GM12864 (cell line): Measurements from ENCODE around the gene TEX101.

Experiments
- DNase-seq: peaks from one replicate; pipeline ENCODE4 v3.0.0-alpha.2; 2011; ENCODE audit warnings: low read depth
- H3K4me3 ChIP-seq: 2 replicates; pipeline ENCODE4 v1.5.1; 2011; ENCODE audit warnings: mild to moderate bottlenecking, low read depth, low read length, control low read depth
- TF ChIP-seq, protein P1 (sequence below): IDR thresholded peaks from 2 replicates; pipeline ENCODE4 v1.5.1; 2011; ENCODE audit warnings: low read depth, mild to moderate bottlenecking, moderate library complexity, low read length, control low read depth, inconsistent platforms; ENCODE audit errors: missing control alignments

TEX101 gene

DNA sequence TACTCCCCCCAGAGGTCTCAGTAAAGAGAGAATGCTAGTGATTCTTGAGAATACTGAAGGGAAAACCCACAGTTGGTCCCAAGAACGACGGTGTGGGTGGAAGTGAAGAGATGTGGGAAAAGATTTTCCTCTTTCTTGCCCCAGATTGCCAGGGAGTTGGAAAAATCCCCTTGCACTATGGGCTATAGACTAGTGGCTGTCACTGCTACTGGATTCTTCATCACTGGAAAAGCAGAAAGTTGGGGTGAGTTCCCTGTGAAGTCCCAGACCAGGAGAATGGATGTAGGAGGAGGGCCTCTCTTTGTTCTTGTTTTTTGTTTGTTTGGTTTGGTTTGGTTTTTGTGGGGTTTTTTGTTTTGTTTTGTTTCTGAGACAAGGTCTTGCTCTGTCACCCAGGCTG lies 39.3 kb downstream of the TEX101 start:
- no peak overlapping the region for H3K4me3 ChIP-seq
- DNase-seq = no peak
- TF ChIP-seq, protein P1, sequence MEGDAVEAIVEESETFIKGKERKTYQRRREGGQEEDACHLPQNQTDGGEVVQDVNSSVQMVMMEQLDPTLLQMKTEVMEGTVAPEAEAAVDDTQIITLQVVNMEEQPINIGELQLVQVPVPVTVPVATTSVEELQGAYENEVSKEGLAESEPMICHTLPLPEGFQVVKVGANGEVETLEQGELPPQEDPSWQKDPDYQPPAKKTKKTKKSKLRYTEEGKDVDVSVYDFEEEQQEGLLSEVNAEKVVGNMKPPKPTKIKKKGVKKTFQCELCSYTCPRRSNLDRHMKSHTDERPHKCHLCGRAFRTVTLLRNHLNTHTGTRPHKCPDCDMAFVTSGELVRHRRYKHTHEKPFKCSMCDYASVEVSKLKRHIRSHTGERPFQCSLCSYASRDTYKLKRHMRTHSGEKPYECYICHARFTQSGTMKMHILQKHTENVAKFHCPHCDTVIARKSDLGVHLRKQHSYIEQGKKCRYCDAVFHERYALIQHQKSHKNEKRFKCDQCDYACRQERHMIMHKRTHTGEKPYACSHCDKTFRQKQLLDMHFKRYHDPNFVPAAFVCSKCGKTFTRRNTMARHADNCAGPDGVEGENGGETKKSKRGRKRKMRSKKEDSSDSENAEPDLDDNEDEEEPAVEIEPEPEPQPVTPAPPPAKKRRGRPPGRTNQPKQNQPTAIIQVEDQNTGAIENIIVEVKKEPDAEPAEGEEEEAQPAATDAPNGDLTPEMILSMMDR = no peak

DNA sequence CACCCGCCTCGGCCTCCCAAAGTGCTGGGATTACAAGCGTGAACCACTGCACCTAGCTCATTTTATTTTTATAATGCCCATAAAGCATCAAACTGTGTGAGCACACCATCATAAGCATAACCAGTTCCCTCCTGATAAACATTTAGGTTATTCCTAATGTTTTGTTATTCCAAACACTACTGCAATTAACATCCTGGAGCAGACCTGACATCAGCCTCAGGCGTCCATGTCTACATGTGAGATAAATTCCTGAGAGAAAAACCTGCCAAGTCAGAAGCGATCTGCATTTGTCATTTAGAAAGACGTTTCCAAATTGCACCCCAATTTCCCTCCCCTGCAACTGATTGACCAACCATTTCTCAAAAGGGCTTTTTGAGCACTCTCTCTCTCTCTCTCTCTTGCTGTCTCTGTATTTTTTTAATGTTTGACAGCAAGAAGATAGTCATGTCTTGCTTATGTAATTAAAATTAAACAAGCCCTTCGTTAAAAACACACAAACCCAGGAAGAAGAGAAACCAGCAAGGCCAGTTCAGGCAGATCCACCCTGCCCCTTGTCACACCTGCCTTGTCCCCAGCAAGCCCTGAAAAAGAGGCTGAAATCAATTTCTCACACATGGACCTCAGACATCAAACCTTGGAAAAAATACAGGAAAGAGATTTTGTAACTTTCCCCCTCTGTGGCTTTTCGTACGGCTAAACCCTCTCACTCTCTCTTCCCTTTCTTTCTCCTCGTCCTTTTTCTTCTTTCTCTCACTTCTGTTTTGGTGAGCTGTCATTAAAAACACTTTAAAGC lies 40.8 kb downstream of the TEX101 start:
- TF ChIP-seq, protein P1 = no peak
- no peak for DNase-seq
- H3K4me3 ChIP-seq = no peak overlapping the region

DNA sequence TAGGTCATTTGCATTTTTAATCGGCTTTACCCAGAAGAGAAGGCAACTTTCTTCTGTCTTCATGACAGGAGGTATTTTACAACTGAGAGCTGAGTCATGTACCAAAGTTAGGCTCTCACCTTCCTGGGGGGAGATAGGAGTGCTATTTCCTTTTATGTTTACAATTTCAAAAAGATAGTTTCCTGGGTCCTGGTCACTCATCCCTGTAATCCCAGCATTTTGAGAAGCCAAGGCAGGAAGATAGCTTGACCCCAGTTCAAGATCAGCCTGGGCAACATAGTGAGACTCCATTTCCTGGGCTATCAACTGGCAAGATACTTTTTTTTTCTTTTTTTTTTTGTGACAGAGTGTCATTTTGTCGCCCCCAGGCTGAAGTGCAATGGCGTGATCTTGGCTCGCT lies 43.1 kb downstream of the TEX101 start:
- no peak overlapping the region for H3K4me3 ChIP-seq
- no peak for DNase-seq
- TF ChIP-seq, protein P1 = no peak

DNA sequence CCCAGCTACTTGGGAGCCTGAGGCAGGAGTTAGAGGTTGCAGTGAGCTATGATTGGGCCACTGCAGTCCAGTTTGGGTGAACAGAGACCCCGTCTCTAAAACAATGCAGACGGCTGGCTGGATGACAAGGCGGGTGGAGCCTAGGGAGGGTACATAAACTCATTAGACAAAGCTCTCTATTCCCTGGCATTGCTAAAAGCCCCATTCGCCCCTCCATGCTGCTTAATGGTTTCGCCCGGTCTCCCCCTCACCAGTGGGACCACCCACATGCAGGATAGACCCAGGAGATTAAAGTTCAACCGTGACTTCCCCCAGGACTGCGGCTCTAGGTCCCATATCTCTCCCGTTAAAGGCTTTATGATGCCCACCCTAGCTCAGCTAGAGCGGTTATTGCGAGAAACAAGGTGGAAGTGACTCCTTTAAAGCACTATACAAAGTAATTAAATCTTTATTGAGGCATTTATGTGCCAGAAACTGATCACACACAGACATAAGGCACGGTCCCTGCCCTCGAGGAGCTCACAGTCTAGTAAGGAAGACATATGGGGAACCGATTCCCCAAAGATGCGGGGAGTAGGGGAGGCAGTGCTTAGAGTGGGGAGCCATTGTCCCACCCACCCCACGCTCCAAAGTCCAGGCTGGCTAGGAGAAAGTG lies 45.8 kb downstream of the TEX101 start:
- DNase-seq = no peak
- TF ChIP-seq, protein P1 = no peak
- H3K4me3 ChIP-seq = no peak overlapping the region

DNA sequence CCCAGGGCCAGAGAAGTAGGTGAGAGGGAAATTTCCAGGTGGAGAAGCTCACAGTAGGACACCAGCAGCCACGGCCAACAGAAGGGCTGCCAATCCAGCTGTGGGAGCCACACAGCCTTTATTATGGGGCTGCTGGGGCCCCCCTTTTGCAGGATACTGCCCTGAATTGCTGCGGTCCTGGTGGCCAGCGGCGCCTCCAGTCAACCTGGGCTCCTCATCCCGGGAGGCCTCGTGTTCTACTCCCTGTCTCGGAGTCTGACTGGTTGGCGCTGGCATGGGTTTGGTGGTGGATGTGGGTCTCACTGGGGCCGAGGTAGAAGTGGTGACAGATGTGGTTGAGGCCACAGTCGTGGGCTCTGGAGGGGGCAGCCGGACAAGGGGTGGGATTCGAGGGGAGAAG lies 46.6 kb downstream of the TEX101 start:
- no peak overlapping the region for H3K4me3 ChIP-seq
- no peak for DNase-seq
- TF ChIP-seq, protein P1 = no peak

DNA sequence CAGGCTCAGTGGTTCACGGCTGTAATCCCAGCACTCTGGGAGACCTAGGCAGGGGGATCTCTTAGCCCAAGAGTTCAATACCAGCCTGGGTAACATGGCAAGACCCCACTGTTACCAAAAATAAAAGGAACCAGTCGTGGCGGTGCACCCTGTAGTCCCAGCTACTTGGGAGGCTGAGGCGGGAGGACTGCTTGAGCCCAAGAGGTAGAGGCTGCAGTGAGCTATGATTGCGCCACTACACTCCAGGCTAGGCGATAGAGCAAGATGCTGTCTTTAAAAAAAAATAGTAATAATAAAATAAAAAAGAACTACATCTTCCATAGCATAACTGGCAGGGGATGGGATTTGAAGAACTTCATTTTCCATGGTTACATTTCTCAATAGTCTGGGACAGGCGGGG lies 47.7 kb downstream of the TEX101 start:
- DNase-seq = no peak
- TF ChIP-seq, protein P1 = no peak
- no peak overlapping the region for H3K4me3 ChIP-seq
